ENCODE data around the gene MRPS6.

DNA sequence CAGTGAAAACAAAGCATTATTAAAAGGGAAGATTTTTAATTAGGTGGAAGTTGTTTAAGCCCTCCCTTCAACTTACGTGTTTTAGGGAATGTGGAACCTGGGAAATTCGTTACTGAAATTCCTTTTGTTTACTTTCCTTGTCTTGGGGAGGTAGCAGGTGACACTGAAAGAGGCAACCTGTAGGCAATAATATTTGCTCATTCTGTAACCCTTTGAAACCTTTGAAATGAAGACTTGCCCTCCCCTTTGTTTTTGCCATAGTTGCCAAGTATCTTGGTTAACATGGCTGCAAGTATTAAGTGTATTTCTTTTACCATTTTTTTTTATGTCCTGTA is 1.7 kb downstream of the MRPS6 start:
- TF ChIP-seq, protein P1, sequence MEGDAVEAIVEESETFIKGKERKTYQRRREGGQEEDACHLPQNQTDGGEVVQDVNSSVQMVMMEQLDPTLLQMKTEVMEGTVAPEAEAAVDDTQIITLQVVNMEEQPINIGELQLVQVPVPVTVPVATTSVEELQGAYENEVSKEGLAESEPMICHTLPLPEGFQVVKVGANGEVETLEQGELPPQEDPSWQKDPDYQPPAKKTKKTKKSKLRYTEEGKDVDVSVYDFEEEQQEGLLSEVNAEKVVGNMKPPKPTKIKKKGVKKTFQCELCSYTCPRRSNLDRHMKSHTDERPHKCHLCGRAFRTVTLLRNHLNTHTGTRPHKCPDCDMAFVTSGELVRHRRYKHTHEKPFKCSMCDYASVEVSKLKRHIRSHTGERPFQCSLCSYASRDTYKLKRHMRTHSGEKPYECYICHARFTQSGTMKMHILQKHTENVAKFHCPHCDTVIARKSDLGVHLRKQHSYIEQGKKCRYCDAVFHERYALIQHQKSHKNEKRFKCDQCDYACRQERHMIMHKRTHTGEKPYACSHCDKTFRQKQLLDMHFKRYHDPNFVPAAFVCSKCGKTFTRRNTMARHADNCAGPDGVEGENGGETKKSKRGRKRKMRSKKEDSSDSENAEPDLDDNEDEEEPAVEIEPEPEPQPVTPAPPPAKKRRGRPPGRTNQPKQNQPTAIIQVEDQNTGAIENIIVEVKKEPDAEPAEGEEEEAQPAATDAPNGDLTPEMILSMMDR (IDR thresholded peaks at IDR 0.05) = no peak
- TF ChIP-seq POLR2A (IDR thresholded peaks at IDR 0.05) (no peak), EP300 (IDR thresholded peaks at IDR 0.05) (no peak)
